SK-N-SH (cell line): ENCODE results near the gene LGALS14.

Experiments used
- CHD2 ChIP-seq: fragments of 150-350 bp; IDR thresholded peaks from 2 replicates; pipeline ENCODE4 v1.6.1; 2018; ENCODE audit warnings: low read length; ENCODE audit not compliant: partially characterized antibody
- EZH2phosphoT487 ChIP-seq: fragments of 200-600 bp; sonication (generic); IDR thresholded peaks from 2 replicates; pipeline ENCODE4 v1.6.1; 2017; ENCODE audit warnings: low read depth, mixed run types, mild to moderate bottlenecking, antibody characterized with exemption, moderate library complexity, borderline replicate concordance
- FOSL2 ChIP-seq: IDR thresholded peaks from 2 replicates; pipeline ENCODE4 v1.4.0; 2012; ENCODE audit warnings: low read depth, mild to moderate bottlenecking, moderate library complexity, borderline replicate concordance
- MAX ChIP-seq: IDR thresholded peaks from 2 replicates; pipeline ENCODE4 v1.4.0; 2012; ENCODE audit warnings: low read depth
- RAD21 ChIP-seq: IDR thresholded peaks from 2 replicates; pipeline ENCODE4 v1.6.1; 2012; ENCODE audit warnings: mild to moderate bottlenecking, low read length
- TF ChIP-seq, protein P1 (sequence below): fragments of 200-600 bp; sonication (generic); IDR thresholded peaks from 2 replicates; pipeline ENCODE4 v1.6.1; 2017; ENCODE audit warnings: antibody characterized with exemption, mild to moderate bottlenecking, moderate library complexity

GRCh38 chr19:39735688-39736087, 31.4 kb downstream of the LGALS14 start:
- TF ChIP-seq MAX, result no peak
- TF ChIP-seq, protein P1, sequence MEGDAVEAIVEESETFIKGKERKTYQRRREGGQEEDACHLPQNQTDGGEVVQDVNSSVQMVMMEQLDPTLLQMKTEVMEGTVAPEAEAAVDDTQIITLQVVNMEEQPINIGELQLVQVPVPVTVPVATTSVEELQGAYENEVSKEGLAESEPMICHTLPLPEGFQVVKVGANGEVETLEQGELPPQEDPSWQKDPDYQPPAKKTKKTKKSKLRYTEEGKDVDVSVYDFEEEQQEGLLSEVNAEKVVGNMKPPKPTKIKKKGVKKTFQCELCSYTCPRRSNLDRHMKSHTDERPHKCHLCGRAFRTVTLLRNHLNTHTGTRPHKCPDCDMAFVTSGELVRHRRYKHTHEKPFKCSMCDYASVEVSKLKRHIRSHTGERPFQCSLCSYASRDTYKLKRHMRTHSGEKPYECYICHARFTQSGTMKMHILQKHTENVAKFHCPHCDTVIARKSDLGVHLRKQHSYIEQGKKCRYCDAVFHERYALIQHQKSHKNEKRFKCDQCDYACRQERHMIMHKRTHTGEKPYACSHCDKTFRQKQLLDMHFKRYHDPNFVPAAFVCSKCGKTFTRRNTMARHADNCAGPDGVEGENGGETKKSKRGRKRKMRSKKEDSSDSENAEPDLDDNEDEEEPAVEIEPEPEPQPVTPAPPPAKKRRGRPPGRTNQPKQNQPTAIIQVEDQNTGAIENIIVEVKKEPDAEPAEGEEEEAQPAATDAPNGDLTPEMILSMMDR, result no peak
- no peak for TF ChIP-seq EZH2phosphoT487
- TF ChIP-seq RAD21, result no peak
- TF ChIP-seq FOSL2, result no peak
- no peak for TF ChIP-seq CHD2
